Right ventricle myocardium inferior (tissue), 1 donor: ENCODE measurements around the gene MTHFS. TPM values are rescaled to one million over a fixed set of nuclear protein-coding genes. Genes with fewer than 3 reads are reported as not detected.
"Not testable (repeated sequence)": the region's sequence is repeated elsewhere in the genome, so short reads cannot be mapped to it uniquely, and the experiment has no call there.

Experiments used
- ATAC-seq: fragments of 200-7000 bp; cut with Tn5 transposase; one replicate; pipeline ENCODE4 v1.9.1; 2020; ENCODE audit warnings: mild to moderate bottlenecking, moderate library complexity
- DNase-seq: peaks from one replicate; pipeline ENCODE4 v3.0.0; 2021; ENCODE audit errors: missing footprints
- intact Hi-C: fragments of 100-400 bp; cut with DNase I; formaldehyde crosslinking; loops from one replicate; pipeline ENCODE4 v1.11.0; 2022
- long read RNA-seq: library from polyadenylated mRNA; unstranded; transcript quantifications from one replicate; pipeline ENCODE4 v2.0.0, GENCODE V29; 2021
- total RNA-seq: library from RNA; stranded (reverse); fragmentation: NEBNext Ultra II Directional; extraction: Animal tissue kit (Norgen Biotek cat#: 25700); gene quantifications from one replicate; pipeline ENCODE4 v1.2.1, GENCODE V29; 2021
- donor health status: DM: no; HTN: yes; CAD: no; lungs with severe emphysema.

The MTHFS gene
- 19.1 TPM for total RNA-seq
- long read RNA-seq, partial matches to known transcripts = 0 of 9 reads
- long read RNA-seq, other reads (novel, unspliced or antisense) = 4 of 9 reads

DNA sequence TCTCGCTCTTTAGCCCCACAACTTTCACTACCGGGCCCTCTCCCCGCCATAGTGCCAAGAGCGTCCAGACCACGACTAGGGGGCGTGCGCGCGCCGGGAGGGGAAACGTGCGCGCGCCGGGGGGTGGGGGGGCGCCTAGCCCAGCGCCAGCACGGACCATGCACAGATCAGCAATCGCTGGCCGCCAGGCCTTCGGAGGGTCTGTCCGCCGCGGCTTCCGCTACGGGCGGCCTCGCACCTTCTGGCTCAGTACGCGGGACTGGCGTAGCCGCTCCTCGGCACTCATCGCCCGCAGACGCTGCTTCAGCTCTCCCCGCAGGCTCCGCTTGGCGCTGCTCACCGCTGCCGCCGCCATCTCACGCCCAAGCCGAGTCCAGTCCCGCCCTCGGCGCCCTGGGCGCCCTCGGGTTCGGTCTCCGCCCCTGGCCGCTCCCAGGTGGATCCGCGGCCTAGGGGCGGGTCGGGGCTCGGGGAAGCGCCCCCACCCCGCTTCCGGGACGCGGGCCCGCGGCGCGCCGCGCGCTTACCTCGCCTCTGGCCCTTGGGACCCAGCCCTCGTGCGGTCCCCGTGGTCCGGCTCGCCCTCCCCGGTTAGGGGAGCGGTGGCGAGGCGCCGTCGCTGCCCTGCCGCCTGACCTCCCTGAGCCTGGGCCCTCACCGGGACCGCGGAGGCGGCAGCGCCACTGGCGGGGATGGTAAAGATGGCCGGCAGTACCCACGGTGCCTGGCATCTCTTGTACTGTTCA, at the start of gene MTHFS:
TSS of gene MTHFS (minus strand) at position 381 of the 746 bp plus-strand sequence. CDS start at position 355, 26 bp downstream.
- DNase-seq (peak; percentile 91), ATAC-seq (peak; percentile 99)
- intact Hi-C loops = loop anchor here (1.0 to 10.0 kb wide), 2 partner anchors 26 to 158 kb away; partner anchors contain the start of gene ZFAND6

DNA sequence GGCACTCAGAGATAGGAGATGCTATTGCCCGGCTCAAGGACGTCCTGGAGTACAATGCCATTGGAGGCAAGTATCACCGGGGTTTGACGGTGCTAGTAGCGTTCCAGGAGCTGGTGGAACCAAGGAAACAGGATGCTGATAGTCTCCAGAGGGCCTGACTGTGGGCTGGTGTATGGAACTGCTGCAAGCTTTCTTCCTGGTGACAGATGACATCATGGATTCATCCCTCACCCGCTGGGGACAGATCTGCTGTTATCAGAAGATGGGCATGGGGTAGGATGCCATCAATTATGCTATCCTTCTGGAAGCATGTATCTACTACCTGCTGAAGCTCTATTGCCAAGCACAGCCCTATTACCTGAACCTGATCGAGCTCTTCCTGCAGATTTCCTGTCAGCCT, 47.8 kb upstream of the MTHFS start:
- ATAC-seq (no peak), DNase-seq (no peak)
- intact Hi-C loops = no loop called here

DNA sequence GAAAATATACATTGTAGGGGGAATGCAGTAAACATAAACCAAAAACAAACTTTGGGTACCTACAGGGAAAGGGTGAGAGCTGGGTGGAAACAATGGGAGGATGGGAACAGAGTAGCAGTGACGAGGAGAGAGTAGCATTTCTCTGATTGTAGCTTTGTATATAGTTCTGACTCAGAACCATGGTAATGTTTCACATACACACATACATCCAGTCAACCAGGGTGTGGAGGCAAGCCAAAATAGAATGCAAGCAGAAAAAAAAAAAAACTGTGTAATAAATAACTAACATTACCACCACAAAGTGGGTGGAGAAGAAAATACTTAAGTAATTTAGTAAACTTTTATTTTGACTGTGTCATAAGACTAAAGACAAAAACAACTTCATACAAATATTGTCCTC, 47.0 kb upstream of the MTHFS start:
- ATAC-seq (no peak), DNase-seq (no peak)
- intact Hi-C loops = no loop called here

DNA sequence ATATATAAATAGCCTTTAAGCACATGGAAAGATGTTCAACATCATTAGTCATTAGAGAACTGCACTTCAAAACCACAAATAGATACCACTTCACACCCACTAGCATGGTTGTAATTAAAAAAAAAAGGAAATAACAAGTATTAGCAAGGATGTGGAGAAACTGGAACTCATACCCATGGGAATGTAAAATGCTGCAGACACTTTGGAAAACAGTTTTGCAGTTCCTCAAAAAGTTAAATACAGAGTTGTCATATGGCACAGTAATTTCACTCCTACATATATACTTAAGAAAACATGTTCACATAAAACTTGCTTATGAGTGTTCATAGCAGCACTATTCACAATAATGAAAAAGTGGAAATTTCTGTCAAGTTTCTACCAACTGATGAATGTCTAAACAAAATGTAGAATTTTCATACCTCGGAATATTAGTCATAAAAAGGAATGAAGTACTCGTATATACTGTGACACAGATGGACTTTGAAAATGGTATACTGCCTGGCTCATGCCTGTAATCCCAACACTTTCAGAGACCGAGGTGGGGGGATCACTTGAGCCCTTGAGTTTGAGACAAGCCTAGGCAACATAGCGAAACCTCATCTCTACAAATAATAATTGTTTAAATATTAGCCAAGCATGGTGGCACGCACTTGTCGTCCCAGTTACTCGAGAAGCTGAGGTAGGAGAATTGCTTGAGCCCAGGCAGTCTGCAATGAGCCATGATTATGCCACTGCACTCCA, 46.1 kb upstream of the MTHFS start:
- intact Hi-C loops = no loop called here
- DNase-seq (no peak), ATAC-seq (no peak)

DNA sequence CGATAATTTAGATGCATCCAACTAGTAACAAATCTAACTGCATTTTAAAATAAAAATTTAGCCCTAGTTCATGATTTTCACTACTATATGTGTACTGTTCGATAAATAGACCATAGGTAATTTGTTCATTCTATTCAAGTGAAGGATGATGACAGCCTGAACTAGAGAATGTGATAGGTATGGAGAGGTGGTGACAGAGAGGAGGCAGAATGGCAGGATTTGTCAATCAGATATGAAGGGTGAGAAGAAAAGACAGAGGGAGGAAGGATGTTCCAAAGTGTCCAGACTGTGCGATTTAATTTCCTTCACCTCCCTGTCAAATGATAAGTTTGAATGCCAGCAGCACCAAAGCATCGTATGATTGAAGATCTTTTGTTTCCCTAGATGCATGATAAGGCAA, 42.6 kb upstream of the MTHFS start:
- intact Hi-C loops = no loop called here
- no peak for ATAC-seq
- DNase-seq = no peak

DNA sequence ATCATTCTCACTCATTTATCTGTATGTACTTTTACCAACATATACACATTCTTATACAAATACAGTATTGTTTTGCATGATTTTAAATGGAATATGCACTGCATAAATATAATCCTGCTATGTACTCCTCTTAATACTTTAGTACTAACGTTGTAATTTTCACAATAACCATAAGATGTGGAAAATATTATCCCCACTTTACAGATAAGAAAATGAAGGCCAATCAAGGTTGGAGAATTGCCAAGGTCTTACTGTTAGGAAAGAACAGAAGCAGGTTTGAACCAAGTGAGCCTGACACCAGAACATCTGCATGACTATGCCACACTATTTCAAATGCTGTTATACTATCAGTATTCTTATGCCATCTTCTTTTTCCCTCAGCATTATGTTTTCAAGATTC, 41.3 kb upstream of the MTHFS start:
- intact Hi-C loops = no loop called here
- DNase-seq (no peak), ATAC-seq (no peak)

DNA sequence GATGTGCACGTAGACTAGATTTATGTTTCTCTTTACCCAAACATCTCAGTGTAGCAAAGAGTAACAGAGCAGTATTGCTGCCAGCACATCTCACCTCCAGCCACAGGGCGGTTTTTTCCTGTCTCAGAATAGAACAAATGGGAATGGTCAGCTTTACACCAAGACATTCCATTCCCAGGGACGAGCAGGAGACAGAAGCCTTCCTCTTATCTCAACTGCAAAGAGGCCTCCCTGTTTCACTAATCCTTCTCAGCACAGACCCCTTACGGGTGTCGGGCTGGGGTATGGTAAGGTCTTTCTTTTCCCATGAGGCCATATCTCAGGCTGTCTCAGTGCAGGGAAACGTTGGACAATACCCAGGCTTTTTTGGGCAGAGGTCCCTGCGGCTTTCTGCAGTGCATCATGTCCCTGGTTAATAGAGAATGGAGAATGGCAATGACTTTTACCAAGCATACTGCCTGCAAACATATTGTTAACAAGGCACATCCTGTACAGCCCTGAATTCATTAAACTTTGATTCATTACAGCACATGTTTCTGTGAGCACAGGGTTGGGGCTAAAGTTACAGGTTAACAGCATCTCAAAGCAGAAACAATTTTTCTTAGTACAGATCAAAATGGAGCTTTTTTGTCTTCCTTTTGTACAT, 38.9 kb upstream of the MTHFS start:
- intact Hi-C loops, DNase-seq, ATAC-seq: not testable (repeated sequence)

DNA sequence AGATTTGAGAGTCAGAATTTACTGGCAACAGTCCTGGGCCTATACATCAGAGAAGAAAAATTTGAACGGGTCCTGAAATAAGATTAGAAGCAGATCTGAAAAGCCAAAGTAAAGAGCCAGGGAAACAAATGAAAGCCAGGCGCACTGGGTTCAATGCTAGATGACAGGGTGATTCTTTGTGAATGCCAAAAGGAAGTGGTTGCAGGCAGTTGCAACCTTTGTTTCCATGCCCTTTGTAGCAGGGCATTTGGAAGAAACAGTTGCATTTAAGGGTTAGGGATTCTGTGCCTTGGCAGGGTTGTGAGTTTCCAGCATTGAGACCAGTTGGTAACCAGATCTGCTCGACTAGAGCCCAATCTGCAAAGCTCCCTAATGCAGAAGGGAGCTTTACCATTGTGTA, 36.4 kb upstream of the MTHFS start:
- intact Hi-C loops = no loop called here
- DNase-seq (no peak), ATAC-seq (no peak)

DNA sequence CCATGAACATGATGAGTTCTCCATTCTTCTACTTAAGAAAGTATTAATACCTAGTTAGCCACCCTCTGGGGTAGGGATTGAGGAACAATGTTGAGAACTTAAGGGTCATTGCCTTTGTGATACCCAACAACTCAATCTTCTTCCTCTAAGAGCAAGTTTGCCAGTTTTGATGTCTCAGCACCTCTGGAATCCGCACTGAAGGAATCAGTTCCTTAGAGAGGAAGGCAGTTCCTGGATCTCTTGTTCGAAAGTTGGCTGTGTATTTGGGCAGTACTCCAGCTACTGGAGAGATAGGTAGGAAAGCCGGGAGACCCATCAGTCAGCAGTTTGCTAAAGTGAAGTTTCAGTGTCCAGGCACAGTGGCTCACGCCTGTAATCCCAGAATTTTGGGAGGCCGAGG, 35.6 kb upstream of the MTHFS start:
- no peak for DNase-seq
- intact Hi-C loops = no loop called here
- ATAC-seq = peak; percentile 34

DNA sequence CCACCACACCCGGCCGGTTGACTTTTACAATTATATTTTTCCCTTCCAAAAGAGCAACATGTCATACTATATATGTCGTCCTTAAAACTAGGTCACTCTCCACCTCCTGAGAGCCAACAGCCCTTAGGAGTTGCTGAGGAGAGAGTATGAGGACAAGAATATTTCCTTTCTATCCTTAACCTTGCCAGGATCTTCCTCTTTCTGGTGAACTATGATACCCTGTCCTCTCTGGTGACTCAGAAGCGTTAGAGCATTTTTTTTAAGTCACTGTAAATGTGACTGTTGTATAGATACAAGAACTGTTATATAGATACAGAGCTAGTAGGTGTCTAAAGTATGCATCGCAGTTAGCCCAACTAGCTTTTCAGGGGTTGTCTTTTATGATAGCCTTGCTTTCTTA, 33.7 kb upstream of the MTHFS start:
- ATAC-seq (no peak), DNase-seq (no peak)
- intact Hi-C loops = no loop called here

DNA sequence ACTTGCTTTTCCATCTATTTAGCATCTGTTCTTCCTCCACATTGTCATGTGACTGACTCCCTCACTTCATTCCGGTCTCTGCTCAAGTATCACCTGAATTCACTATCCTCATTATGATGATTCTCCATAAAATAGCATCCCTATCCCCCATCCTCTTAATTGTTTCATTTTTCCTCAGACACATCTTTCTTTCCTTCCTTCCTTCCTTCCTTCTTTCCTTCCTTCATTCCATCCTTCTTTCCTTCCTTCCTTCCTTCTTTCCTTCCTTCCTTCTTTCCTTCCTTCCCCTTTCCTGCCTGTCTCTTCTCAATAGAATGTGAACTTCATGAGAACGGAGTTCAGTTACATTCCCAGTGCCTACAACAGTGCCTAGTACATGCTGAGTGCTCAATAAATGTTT, 32.6 kb upstream of the MTHFS start:
- intact Hi-C loops = no loop called here
- DNase-seq = no peak
- no peak for ATAC-seq

DNA sequence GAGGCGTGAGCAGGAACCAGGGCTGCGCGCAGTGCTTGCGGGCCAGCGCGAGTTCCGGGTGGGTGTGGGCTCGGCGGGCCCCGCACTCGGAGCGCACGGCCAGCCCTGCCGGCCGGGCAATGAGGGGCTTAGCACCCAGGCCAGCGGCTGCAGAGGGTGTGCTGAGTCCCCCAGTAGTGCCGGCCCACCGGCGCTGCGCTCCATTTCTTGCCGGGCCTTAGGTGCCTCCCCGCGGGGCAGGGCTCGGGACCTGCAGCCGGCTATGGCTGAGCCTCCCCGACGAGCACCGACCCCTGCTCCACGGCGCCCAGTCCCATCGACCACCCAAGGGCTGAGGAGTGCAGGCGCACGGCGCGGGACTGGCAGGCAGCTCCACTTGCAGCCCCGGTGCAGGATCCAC, 29.3 kb upstream of the MTHFS start:
- DNase-seq, ATAC-seq, intact Hi-C loops: not testable (repeated sequence)

DNA sequence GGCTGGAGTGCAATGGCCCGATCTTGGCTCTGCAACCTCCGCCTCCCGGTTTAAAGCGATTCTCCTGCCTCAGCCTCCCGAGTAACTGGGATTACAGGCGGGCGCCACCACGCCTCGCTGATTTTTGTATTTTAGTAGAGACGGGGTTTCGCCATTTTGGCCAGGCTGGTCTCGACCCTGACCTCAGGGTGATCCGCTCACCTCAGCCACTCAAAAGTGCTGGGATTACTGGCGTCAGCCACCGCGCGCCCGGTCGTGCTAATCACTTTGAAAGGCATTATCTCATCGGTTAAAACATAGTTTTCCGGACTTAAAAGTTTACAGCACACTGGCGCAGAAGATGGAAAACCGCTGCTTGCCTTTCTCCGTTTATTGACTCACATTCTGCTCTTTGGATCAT, 27.6 kb upstream of the MTHFS start:
- no peak for DNase-seq
- intact Hi-C loops = loop anchor here (5.0 kb wide), 1 partner anchor 228 kb away; the partner anchor contains the start of gene FAH

DNA sequence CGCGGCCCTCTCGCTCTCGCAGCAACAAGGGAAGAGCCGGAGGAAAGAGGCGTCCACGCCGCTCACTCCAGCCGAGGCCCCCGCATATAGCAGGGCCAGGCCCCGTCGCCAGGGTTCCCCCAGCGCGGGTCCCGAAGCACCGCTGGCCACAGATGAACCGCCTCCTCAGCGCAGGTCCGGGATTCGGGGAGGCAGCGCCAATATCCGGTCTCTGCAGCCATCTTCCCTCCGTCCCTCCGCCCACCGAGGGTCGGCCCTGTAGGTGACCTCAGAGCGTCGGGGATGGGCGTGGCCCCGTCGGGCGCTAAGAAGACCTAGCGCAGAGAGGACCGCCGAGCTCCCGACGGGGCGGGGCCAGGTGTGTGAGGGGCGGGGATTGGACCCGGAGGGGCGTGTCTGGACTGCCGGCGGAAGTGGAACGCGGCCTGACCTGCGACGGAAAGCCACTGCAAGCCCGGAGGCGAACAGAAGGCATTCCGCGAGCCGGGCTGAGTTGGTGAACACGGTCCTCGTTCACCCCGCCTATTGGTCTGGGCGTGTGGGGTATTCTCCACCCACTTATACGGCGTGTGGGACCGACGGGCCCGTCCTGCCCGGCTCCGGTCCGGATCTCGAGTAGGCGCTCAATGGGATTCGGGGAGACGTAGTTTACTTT, 26.8 kb upstream of the MTHFS start:
- DNase-seq (peak; percentile 98), ATAC-seq (peak; percentile 99)
- intact Hi-C loops = loop anchor here (1.0 to 5.0 kb wide), 3 partner anchors 27 to 229 kb away; partner anchors contain the start of genes FAH and ZFAND6

More for the DNA sequence above, 27.6 kb upstream of the MTHFS start:
- ATAC-seq = no peak

DNA sequence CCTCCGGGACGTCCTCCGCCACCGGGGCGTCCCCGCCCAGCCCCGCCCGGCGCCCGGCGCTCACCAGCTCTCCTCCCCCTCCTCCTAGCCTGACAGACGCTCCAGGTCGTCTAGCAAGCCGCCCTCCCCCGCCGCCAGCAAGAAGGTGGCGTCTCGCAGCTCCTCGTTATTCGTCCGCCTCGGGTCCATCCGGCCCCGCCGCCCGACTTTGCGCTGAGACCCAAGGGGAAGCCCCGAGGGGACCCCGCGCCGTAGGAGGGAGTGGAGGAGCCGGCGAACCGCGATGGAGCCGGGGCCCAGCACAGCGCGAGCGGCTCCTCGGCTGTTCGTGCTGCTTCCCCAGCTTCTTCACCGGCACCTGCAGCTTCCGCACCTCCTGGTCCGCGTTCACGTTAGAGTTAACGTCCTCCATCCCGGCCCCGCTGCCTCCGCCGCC, 26.3 kb upstream of the MTHFS start:
- intact Hi-C loops = loop anchor here (1.0 to 5.0 kb wide), 3 partner anchors 27 to 229 kb away; partner anchors contain the start of genes FAH and ZFAND6
- peak; percentile 79 for ATAC-seq
- peak; percentile 87 for DNase-seq

DNA sequence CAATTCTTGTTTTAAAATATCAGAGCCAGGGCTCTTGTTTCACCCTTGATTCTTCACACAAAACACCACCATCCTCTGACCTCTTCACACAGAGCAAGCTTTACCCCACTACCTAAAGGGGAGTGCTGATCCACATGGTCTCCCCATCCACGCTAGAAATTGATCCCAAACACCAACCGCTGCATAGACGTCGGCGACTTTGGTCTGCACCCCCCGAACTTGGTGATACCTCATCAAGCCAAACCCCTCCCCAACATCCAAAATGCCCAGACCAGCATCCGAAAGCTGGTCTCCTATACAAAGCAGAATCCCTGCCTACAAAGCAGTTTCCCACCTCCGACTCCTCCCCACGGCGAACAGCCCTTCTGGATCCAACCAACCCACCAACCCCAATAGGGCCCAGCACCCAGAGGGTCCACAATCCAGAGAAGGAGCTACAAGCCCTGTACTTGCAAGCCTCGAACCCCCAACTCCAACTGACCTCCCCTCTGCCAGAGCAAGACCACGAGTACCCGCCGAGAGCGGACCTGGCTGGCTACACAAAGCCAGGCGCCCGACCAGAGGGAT, 25.8 kb upstream of the MTHFS start:
- DNase-seq (no peak), ATAC-seq (no peak)
- intact Hi-C loops = loop anchor here (1.0 to 5.0 kb wide), 3 partner anchors 26 to 230 kb away; partner anchors contain the start of genes FAH and ZFAND6

DNA sequence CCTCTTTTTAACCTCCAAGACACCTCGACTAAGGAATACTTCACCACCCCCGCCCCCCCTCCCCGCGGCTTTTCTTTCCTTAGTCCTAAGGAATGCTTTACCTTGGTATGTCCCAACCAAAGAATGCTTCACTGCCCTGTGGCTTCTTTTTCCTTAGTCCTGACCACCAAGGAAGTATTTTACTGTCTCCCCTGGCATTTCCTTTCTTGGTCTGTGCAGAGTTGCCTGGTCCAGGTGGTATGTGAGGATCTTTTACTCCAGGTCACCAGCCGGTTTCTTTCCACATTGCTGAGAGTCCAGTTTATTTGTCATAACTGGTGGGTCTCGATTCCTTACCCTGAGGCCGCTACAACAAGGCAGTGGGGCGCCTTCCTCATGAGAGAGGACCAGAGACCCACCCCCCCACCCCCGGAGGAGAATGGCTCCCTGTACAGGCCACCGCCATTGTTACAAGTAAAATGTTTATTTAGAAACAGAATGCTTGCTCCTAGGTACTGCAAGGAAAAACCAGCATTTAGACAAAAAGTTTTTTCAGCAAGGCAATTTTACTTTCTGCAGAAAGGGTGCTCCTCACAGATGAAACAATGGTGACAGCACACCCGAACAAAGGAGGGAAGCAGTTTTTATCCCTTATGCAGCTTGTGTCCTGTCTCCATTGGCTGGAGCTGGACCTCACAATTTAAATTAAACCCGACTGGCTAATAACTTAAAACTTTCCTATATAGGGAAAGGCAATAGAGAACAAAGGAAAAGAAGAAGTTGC, 23.1 kb upstream of the MTHFS start:
- intact Hi-C loops = loop anchor here (5.0 kb wide), 1 partner anchor 232 kb away; the partner anchor contains the start of gene FAH
- DNase-seq (no peak), ATAC-seq (no peak)
